OCI-LY1 (cell line): ENCODE data around the gene CD101.

Experiments
- EZH2 ChIP-seq: fragments of 200-600 bp; sonication (generic), shearing (Covaris generic); IDR thresholded peaks from 2 replicates; pipeline ENCODE4 v1.8.0; 2017; ENCODE audit warnings: borderline replicate concordance, mixed run types, mild to moderate bottlenecking, antibody characterized with exemption, low read length, moderate library complexity, mixed read lengths
- TF ChIP-seq, protein P1 (sequence below): fragments of 200-600 bp; sonication (generic), shearing (Covaris generic); IDR thresholded peaks from 2 replicates; pipeline ENCODE4 v1.5.1; 2017; ENCODE audit warnings: mild to moderate bottlenecking, antibody characterized with exemption, low read length, moderate library complexity, mixed read lengths

GRCh38 chr1:116991918-116992317 is 9.6 kb upstream of the CD101 start:
- TF ChIP-seq, protein P1, sequence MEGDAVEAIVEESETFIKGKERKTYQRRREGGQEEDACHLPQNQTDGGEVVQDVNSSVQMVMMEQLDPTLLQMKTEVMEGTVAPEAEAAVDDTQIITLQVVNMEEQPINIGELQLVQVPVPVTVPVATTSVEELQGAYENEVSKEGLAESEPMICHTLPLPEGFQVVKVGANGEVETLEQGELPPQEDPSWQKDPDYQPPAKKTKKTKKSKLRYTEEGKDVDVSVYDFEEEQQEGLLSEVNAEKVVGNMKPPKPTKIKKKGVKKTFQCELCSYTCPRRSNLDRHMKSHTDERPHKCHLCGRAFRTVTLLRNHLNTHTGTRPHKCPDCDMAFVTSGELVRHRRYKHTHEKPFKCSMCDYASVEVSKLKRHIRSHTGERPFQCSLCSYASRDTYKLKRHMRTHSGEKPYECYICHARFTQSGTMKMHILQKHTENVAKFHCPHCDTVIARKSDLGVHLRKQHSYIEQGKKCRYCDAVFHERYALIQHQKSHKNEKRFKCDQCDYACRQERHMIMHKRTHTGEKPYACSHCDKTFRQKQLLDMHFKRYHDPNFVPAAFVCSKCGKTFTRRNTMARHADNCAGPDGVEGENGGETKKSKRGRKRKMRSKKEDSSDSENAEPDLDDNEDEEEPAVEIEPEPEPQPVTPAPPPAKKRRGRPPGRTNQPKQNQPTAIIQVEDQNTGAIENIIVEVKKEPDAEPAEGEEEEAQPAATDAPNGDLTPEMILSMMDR: no peak
- TF ChIP-seq EZH2: no peak
